Natural killer cell treated with Interleukin-12 subunit alpha and Interleukin-12 subunit beta and Interleukin-15 and Interleukin-18, amount 100 ng/mL, for 72 hours (primary cell): Measurements from ENCODE around the gene WNT5A. TPM values are rescaled to one million over a fixed set of nuclear protein-coding genes. Genes with fewer than 3 reads are reported as not detected.

Experiments
- ATAC-seq, 2 donors: fragments of 150-1000 bp; cut with Tn5 transposase in 1 of 2; sonication (Bioruptor Pico), chemical (Tn5 transposase) in 1 of 2; 2 replicates each; pipeline ENCODE4 v1.10.0; 2021
- DNase-seq: peaks from one replicate; pipeline ENCODE4 v3.0.0; 2022; ENCODE audit warnings: low spot score
- H3K27ac Mint-ChIP-seq, 2 donors: 1 replicate in 1 of 2; 2 replicates in 1 of 2; pipeline ENCODE4 v1.8.0; 2022; ENCODE audit warnings: mixed read lengths in 2 of 2, mild to moderate bottlenecking in 1 of 2, moderate library complexity in 1 of 2
- H3K27me3 Mint-ChIP-seq, 2 donors: 1 replicate in 1 of 2; 2 replicates in 1 of 2; pipeline ENCODE4 v1.8.0; 2022; ENCODE audit warnings: mixed read lengths in 2 of 2
- H3K36me3 Mint-ChIP-seq: one replicate; pipeline ENCODE4 v1.8.0; 2022; ENCODE audit warnings: mixed read lengths
- H3K4me1 Mint-ChIP-seq, 2 donors: 1 replicate in 1 of 2; 2 replicates in 1 of 2; pipeline ENCODE4 v1.8.0; 2022; ENCODE audit warnings: low read depth in 2 of 2, mixed read lengths in 2 of 2, mild to moderate bottlenecking in 1 of 2
- H3K4me3 Mint-ChIP-seq: one replicate; pipeline ENCODE4 v1.8.0; 2022; ENCODE audit warnings: mixed read lengths
- H3K9me3 Mint-ChIP-seq: 2 replicates; pipeline ENCODE4 v1.8.0; 2022; ENCODE audit warnings: mixed read lengths
- total RNA-seq, 2 donors: library from RNA; stranded (reverse); gene quantifications; one replicate each; pipeline ENCODE4 v1.2.3, GENCODE V29; 2022

The WNT5A gene
- total RNA-seq, 2 donors from 2014 or later, result not detected

DNA sequence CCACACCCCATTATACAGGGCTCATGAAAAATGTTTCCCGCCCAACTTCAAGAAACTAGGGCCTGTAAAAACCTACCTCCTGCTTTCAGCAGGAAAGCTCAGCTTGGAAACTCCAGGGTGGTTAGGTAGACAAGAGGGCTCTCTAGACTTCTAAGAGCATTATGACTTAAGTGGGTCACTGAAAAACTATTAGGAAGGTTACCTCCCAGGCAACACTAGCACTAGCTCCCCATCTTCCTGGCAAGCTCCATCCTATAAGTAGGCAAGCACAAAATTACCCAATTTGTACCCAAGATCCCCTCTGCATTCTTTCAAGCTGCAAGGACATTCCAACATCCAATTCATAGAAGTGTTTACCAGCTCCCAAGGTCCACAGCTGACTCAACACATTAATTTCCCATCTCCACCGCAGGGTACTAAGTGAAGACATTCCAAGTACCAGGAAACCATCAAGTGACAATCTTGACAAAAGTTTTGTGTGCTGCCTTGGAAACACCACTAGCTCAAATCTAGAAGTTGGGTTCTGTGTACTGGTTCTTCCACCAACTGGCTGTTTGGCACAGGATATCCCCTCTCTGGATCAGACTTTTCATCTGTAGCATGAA lies 46.9 kb downstream of the WNT5A start:
- Mint-ChIP-seq H3K36me3 (no peaks in the 10 kb centered on the region), H3K27me3 (no peaks in the 10 kb centered on the region), H3K9me3 (no peaks in the 10 kb centered on the region), H3K4me1 (no peaks in the 10 kb centered on the region), H3K4me3 (no peak overlapping the region), H3K27ac (no peak overlapping the region)
- DNase-seq (no peak), ATAC-seq (no peak)

DNA sequence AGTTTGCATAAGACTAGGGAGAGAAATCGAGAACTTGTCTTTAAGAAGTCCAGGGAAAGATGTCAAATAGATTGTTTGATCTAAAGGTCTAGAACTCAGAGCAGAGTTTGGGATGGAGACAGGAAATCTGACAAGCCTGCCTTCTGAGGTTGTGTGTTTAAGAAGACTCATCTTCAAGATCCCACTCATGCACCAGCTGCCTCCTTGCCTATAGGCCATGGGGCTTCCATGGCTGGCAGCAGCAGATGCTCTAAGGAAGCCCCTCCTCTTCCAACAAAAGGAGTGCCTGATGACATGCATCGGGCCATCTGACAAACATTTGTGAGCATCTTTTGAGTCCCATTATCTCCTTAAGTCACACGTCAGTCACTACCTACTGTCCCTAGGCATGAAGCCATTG lies 47.4 kb downstream of the WNT5A start:
- H3K4me1 Mint-ChIP-seq, result no peaks in the 10 kb centered on the region

DNA sequence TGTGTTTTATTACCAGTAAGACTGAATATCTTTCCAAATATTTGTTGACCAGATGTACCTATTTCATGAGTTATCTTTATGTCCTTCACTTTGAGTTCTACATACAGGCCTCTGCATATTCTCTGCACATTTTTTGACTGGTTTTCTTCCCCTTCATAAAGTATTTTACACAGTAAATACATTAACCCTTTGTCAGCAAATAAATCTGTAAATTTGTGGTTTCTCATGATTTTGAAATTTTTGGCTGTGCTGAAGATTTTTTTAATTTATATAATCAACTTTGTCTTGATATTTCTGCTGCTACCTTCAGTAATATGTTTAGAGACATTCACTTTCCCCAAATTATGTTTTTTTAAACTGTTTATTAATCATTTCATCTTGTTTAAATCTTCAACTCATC lies 50.5 kb downstream of the WNT5A start:
- H3K9me3 Mint-ChIP-seq, result no peaks in the 10 kb centered on the region
- no peaks in the 10 kb centered on the region for H3K27me3 Mint-ChIP-seq
- no peak overlapping the region for H3K27ac Mint-ChIP-seq
- DNase-seq, result no peak
- ATAC-seq, result no peak
- H3K36me3 Mint-ChIP-seq, result no peaks in the 10 kb centered on the region
- no peak overlapping the region for H3K4me3 Mint-ChIP-seq
- H3K4me1 Mint-ChIP-seq, result no peaks in the 10 kb centered on the region

More for the DNA sequence above, 47.4 kb downstream of the WNT5A start:
- Mint-ChIP-seq H3K36me3 (no peaks in the 10 kb centered on the region), H3K9me3 (no peaks in the 10 kb centered on the region), H3K4me3 (no peak overlapping the region), H3K27ac (no peak overlapping the region), H3K27me3 (no peaks in the 10 kb centered on the region)
- DNase-seq (no peak), ATAC-seq (no peak)

DNA sequence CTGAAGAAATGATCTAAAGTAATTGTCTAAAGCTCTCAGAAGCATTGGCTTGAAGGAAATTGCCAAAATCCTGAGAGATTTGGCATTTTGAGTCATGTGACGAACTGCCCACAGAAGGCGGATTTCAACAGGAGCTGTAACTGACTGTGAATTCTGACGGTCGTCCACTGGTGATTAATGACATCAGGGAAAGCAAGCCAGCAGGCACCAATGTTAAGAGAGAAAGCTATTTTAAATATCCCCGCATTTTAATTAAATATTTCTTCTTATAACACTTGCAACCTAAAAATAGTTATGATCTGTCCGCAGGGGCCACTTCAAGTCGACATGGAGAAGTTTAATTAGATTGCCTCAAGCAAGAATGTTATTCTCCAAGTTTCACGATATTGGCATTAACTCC lies 51.6 kb downstream of the WNT5A start:
- Mint-ChIP-seq H3K4me1 (no peaks in the 10 kb centered on the region), H3K27ac (no peak overlapping the region), H3K27me3 (no peaks in the 10 kb centered on the region), H3K9me3 (no peaks in the 10 kb centered on the region), H3K4me3 (no peak overlapping the region), H3K36me3 (no peaks in the 10 kb centered on the region)
- DNase-seq, result no peak
- ATAC-seq, result no peak

DNA sequence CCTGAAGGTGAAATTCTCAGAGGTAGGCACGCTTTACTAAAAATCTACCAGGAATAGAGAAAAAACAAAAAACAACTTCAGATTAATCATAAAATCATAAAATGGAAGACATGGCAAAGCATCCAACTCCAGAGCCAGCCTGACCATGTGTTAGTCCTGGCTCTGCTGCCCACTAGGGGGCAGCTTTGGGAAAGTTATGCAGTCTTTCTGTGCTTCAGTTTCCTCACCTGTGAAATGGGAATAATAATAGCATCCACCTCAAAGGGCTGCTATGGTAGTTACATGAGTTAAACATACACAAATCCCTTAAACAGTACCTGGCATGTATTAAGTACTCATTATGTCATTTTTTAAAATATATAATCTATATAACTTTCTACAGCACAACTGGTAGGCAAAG lies 52.3 kb downstream of the WNT5A start:
- no peaks in the 10 kb centered on the region for H3K36me3 Mint-ChIP-seq
- no peak overlapping the region for H3K27ac Mint-ChIP-seq
- no peaks in the 10 kb centered on the region for H3K27me3 Mint-ChIP-seq

GRCh38 chr3:55431041-55431440 lies 56.1 kb downstream of the WNT5A start:
- no peaks in the 10 kb centered on the region for H3K9me3 Mint-ChIP-seq
- H3K4me1 Mint-ChIP-seq, result no peaks in the 10 kb centered on the region
- no peak overlapping the region for H3K27ac Mint-ChIP-seq
- ATAC-seq (no peak), DNase-seq (no peak)
- H3K36me3 Mint-ChIP-seq, result no peaks in the 10 kb centered on the region
- no peak overlapping the region for H3K4me3 Mint-ChIP-seq
- no peaks in the 10 kb centered on the region for H3K27me3 Mint-ChIP-seq

More for the DNA sequence above, 52.3 kb downstream of the WNT5A start:
- no peaks in the 10 kb centered on the region for H3K9me3 Mint-ChIP-seq
- no peak for ATAC-seq
- no peaks in the 10 kb centered on the region for H3K4me1 Mint-ChIP-seq
- DNase-seq, result no peak
- H3K4me3 Mint-ChIP-seq, result no peak overlapping the region

- Mint-ChIP-seq H3K4me3 (no peak overlapping the region), H3K27me3 (no peaks in the 10 kb centered on the region), H3K9me3 (peaks cover 8% of the 10 kb centered on the region), H3K4me1 (no peaks in the 10 kb centered on the region), H3K36me3 (no peaks in the 10 kb centered on the region), H3K27ac (no peak overlapping the region)
- no peak for ATAC-seq
- no peak for DNase-seq
Observed at GRCh38 chr3:55427739-55428138, 59.4 kb downstream of the WNT5A start.

DNA sequence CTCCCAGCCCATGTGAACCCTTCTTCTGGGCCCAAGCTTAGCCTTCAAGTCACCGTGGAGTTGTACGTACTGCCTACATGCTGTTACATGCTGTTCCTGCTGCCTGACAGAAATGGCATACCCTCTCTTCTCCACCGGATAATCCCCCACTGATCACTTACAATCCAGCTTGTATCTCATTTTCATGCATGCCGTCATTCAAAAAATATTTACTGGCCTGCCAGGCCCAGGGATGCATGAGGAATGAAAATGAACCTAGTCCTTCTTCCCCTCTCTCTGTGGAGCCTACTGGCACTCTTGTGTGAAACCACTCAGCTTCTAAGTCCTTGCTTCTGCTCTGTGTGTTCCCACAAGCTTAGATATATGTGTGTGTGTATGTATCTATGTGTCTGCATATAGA lies 60.6 kb downstream of the WNT5A start:
- ATAC-seq (no peak), DNase-seq (no peak)
- H3K4me3 Mint-ChIP-seq, result no peak overlapping the region
- H3K4me1 Mint-ChIP-seq, result no peaks in the 10 kb centered on the region
- no peaks in the 10 kb centered on the region for H3K36me3 Mint-ChIP-seq
- no peak overlapping the region for H3K27ac Mint-ChIP-seq
- H3K9me3 Mint-ChIP-seq, result peaks cover 9% of the 10 kb centered on the region
- no peaks in the 10 kb centered on the region for H3K27me3 Mint-ChIP-seq

GRCh38 chr3:55423782-55424181 lies 63.3 kb downstream of the WNT5A start:
- ATAC-seq (no peak), DNase-seq (no peak)
- H3K4me1 Mint-ChIP-seq, result no peaks in the 10 kb centered on the region
- no peak overlapping the region for H3K4me3 Mint-ChIP-seq
- peaks cover 9% of the 10 kb centered on the region for H3K9me3 Mint-ChIP-seq
- no peak overlapping the region for H3K27ac Mint-ChIP-seq
- H3K27me3 Mint-ChIP-seq, result no peaks in the 10 kb centered on the region
- H3K36me3 Mint-ChIP-seq, result no peaks in the 10 kb centered on the region

GRCh38 chr3:55417211-55417610 lies 69.9 kb downstream of the WNT5A start:
- ATAC-seq (no peak), DNase-seq (no peak)
- Mint-ChIP-seq H3K27me3 (no peaks in the 10 kb centered on the region), H3K36me3 (peaks cover 6% of the 10 kb centered on the region), H3K9me3 (peaks cover 11% of the 10 kb centered on the region), H3K27ac (no peak overlapping the region), H3K4me3 (no peak overlapping the region), H3K4me1 (no peaks in the 10 kb centered on the region)

DNA sequence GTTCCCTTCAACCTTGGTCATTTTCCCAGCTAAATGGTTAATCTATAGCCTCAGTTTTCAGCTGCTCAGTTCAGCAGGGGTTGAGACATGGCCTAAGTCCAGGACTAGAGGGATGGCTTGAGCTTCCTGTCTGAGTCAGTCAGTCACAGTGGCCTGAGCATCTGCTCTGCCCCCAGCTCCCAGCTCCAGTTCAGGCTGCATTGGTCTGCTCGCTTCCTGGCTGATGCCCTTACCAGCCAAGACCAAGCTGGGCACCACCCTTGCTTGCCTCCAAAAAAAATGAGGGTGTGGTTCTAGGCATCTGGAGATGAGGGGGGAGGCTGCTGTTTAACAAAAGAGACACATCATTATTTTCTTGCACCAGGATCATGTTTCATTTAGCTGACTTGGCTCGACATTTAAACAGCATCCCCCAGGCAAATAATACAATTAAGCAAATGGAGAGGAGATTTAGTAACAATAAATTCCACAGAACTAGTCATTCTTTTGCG lies 70.7 kb downstream of the WNT5A start:
- Mint-ChIP-seq H3K4me3 (no peak overlapping the region), H3K4me1 (no peaks in the 10 kb centered on the region), H3K27me3 (no peaks in the 10 kb centered on the region), H3K36me3 (peaks cover 6% of the 10 kb centered on the region), H3K9me3 (peaks cover 12% of the 10 kb centered on the region), H3K27ac (no peak overlapping the region)
- no peak for ATAC-seq
- no peak for DNase-seq
